ENCODE measurements around the gene NEMP1.

DNA sequence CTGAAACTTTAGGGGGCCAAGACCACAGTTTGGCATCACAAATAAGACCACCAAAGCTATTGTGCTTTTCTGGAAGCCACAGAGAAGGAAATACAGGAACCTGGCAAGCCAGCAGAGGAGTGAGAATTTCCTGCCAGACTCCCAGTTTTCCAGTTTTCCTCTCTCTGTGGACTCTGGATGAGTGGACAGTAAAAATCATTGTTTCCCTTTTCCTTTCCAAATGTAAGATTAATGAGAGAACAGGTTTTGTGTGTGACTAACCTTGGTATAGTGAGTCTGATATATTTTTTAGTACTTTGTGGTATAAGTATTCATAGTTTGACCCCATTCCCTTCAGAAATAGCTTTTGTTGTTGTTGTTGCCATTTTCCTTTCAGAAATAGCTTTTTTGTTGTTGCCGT lies 59.7 kb downstream of the NEMP1 start:
- no peak for TF ChIP-seq GATA3 (IDR thresholded peaks at IDR 0.05; ENCODE audit: low read depth, low read length)
- no peak for TF ChIP-seq GATA2 (IDR thresholded peaks at IDR 0.05; ENCODE audit: low read depth, low read length)
